ENCODE measurements around the gene PRLH. TPM values are rescaled to one million over a fixed set of nuclear protein-coding genes. Genes with fewer than 3 reads are reported as not detected.

The PRLH gene
- total and polyA plus RNA-seq, 12 donors: not detected

DNA sequence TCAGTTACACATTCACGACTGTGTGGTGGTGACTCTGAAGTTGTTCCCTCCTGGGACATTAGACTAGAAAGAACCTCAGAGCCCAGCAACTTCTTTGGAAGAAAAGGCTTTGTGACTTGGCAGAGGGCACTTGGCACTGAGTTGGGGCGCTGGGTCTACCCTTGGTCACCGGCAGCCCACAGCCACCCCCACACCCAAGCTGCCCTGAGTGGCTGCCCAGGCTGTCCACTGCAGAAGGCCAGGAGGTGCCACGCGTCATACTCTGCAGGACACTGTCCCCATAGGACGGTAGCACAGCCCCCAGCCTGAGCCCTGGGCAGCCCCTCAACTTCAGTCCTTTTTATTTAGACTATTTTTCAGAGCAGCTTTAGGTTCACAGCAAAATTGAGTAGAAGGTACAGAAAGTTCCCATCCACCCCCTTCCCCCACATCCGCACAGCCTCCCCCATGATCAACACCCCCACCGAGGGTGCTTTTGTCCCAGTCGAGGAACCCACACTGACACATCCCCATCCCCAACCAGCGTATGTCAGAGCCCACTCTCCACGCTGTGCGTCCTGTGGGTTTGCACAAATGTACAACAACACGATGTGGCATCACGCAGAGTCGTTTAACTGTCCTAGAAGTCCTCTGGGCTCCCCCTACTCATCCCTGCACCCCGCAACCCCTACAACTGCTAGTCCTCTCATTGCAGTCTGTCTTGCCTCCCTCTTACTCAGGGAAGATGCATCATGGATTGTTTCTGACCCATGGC, 1.1 kb downstream of the PRLH start:
- Histone ChIP-seq H3K36me3 (no peaks in the 10 kb centered on the region), H3K9me3 (no peaks in the 10 kb centered on the region), H3K27me3 (peaks cover 0 to 23% (median 6%) of the 10 kb centered on the region in 7 donors), H3K27ac (no peak overlapping the region), H3K4me1 (peaks cover 0 to 11% (median 8%) of the 10 kb centered on the region in 9 donors), H3K4me3 (no peak overlapping the region)
- DNase-seq (no peak), ATAC-seq (no peak)
- intact Hi-C loops (cut with DNase I): loop anchor here in 1 of 10 donors (10.0 kb wide), 1 partner anchor 443 kb away; no protein-coding TSS in a partner anchor
- TF ChIP-seq, protein P1, sequence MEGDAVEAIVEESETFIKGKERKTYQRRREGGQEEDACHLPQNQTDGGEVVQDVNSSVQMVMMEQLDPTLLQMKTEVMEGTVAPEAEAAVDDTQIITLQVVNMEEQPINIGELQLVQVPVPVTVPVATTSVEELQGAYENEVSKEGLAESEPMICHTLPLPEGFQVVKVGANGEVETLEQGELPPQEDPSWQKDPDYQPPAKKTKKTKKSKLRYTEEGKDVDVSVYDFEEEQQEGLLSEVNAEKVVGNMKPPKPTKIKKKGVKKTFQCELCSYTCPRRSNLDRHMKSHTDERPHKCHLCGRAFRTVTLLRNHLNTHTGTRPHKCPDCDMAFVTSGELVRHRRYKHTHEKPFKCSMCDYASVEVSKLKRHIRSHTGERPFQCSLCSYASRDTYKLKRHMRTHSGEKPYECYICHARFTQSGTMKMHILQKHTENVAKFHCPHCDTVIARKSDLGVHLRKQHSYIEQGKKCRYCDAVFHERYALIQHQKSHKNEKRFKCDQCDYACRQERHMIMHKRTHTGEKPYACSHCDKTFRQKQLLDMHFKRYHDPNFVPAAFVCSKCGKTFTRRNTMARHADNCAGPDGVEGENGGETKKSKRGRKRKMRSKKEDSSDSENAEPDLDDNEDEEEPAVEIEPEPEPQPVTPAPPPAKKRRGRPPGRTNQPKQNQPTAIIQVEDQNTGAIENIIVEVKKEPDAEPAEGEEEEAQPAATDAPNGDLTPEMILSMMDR (IDR thresholded peaks at IDR 0.05): no peak
- 89 to 90% methylated on average over 16 of the region's 16 CpGs for WGBS, 2 donors

DNA sequence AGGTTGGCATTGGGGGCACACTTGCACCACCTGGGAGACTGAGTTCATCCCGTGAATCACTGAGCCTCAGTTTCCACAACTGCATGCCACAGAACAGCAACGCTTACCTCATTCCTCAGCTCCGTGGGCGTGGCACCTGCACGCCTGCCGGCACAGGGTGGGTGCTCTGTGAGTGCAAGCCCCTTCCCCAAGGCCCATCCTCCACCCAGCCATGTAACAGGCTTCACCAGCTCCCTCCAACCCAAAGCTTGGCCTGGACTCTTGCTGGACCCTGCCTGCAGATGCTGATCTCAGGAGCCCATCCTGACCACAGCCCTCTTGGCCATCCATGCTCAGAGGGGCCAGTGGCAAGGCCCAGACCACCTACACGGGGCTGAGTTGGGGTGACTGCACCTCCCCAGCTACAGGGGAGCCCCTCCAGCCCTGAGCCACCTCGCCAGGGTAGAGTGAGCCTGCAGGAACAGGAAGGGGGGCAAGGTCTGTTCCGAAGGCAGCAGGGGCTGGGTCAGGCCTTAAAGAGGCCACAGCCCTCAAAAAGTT, 1.8 kb downstream of the PRLH start:
- Histone ChIP-seq H3K9me3 (no peaks in the 10 kb centered on the region), H3K27me3 (peaks cover 0 to 23% (median 6%) of the 10 kb centered on the region in 7 donors), H3K36me3 (no peaks in the 10 kb centered on the region), H3K4me3 (no peak overlapping the region), H3K27ac (no peak overlapping the region), H3K4me1 (peaks cover 0 to 18% (median 12%) of the 10 kb centered on the region in 9 donors)
- TF ChIP-seq, protein P1 (IDR thresholded peaks at IDR 0.05): no peak
- 84% methylated on average over 9 of the region's 9 CpGs for WGBS, 2 donors
- DNase-seq: no peak
- no peak for ATAC-seq
- intact Hi-C loops (cut with DNase I): loop anchor here in 1 of 10 donors (10.0 kb wide), 1 partner anchor 443 kb away; no protein-coding TSS in a partner anchor

DNA sequence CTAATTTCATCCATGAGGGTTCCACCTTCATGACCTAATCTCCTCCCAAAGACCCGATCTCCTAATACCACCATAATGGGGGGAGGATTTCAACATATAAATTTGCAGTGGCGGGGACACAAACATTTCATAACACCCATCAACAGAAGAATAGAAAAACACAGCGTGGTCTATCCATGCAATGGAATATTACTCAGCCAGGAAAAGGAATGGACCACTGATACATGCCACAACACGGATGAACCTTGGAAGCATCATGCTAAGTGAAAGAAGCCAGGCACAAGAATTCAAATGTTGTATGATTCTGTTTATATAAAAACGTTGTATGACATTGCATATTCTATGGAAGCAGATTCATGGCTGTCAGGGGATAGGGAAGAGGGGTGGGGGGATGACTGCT, 2.7 kb downstream of the PRLH start:
- no peak for ATAC-seq
- WGBS, 2 donors: 91 to 92% methylated on average over 5 of the region's 5 CpGs
- Histone ChIP-seq H3K9me3 (no peaks in the 10 kb centered on the region), H3K4me3 (no peak overlapping the region), H3K36me3 (no peaks in the 10 kb centered on the region), H3K27ac (no peak overlapping the region), H3K27me3 (peaks cover 0 to 16% (median 6%) of the 10 kb centered on the region in 7 donors), H3K4me1 (peaks cover 0 to 23% (median 12%) of the 10 kb centered on the region in 9 donors)
- TF ChIP-seq, protein P1 (IDR thresholded peaks at IDR 0.05): no peak
- intact Hi-C loops (cut with DNase I): loop anchor here in 1 of 10 donors (10.0 kb wide), 1 partner anchor 444 kb away; no protein-coding TSS in a partner anchor
- no peak for DNase-seq

DNA sequence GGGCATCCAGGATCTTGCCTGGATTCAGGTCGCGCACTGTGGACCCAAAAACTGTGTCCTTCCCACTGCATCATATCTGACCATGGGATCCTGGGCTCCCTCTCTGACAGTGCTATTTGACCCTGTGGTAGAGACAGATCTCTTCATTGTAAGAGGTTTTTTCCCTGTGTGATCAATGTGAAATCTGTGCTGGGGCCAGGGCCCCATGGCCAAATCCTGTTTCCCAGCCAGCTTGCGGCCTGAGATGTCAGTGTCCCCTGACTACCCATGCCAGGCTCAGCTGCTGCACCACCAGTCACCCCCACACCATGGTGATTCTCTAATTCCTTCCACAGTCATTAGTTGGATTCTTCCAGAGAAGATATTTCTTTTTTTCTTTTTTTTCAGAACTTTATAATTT, 3.5 kb downstream of the PRLH start:
- H3K27me3 ChIP-seq: peaks cover 0 to 7% (median under 1%) of the 10 kb centered on the region in 7 donors
- H3K36me3 ChIP-seq: no peaks in the 10 kb centered on the region
- H3K4me1 ChIP-seq: peaks cover 0 to 31% (median 12%) of the 10 kb centered on the region in 9 donors
- WGBS, 2 donors: 94 to 100% methylated on average over 3 of the region's 3 CpGs
- H3K4me3 ChIP-seq: no peak overlapping the region
- DNase-seq (no peak), ATAC-seq (no peak)
- no peaks in the 10 kb centered on the region for H3K9me3 ChIP-seq
- TF ChIP-seq, protein P1 (IDR thresholded peaks at IDR 0.05): no peak
- no peak overlapping the region for H3K27ac ChIP-seq
- intact Hi-C loops (cut with DNase I): loop anchor here (5.0 to 10.0 kb wide), 7 partner anchors 145 to 475 kb away; partner anchors contain the start of gene COL6A3 (in 1 of the 10)
